Activated CD4-positive, alpha-beta T cell treated with anti-CD3 and anti-CD28 coated beads, Interleukin-2, amount 50 U/mL, for 24 hours (primary cell): ENCODE data around the gene PDRG1.
"Not testable (repeated sequence)": the region's sequence is repeated elsewhere in the genome, so short reads cannot be mapped to it uniquely, and the experiment has no call there.

ENCODE experiments used
- DNase-seq, 2 donors: peaks; one replicate each; pipeline ENCODE4 v3.0.0-alpha.2; 2020; ENCODE audit warnings: low read depth in 1 of 2, low spot score in 1 of 2

The PDRG1 gene

GRCh38 chr20:31929631-31930030 is 22.2 kb downstream of the PDRG1 start:
- not testable (repeated sequence) for DNase-seq

GRCh38 chr20:31927627-31928159 is 24.2 kb downstream of the PDRG1 start:
- DNase-seq: no peak

- DNase-seq: no peak
Observed at GRCh38 chr20:31926493-31926892, 25.4 kb downstream of the PDRG1 start.

- no peak for DNase-seq
Observed at GRCh38 chr20:31925631-31926030, 26.2 kb downstream of the PDRG1 start.

- no peak for DNase-seq
Observed at GRCh38 chr20:31924561-31924960, 27.3 kb downstream of the PDRG1 start.

DNA sequence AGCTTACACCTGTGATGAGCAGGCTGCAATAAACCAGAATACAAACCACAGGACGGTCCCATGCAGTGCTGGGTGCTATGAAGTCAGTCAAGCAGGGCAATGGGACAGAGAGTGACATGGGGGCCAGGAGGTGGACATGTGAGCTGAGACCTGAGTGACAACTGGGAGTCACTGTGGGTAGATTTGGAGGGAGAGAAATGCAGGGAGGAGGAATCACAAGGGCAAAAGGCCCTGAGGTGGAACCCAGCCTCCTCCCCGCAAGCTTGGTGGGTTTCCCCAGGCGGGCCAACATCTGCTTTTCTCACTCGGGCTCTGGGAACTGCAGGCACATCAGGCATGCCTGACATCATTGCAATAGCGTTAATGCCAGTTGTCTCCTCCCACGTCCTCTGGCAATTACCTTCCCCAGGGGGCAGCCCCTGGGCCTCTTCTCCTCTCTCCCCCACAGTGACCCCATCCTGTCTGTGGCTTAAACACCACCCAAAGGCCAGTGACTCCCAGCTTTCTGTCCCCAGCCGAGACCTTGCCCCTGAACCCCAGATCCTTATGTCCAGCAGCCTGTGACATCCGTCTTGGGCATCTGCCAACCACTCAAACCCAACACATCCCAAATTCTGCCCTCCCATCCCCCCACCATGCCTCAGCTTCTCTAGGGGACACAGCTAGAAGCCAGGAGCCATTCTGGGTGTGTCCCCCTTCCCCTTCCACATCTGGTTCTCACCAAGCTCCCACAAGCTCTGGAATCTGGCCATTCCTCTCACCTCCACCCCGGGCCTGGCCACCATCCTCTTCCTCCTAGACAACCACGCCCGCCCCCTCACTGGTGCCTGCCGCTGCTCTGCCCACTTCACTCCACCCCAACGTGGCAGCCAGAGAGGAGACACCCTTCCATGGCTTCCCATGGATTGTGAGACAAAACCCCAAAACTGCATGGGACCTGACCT is 28.2 kb downstream of the PDRG1 start:
- DNase-seq: no peak

- no peak for DNase-seq
Observed at GRCh38 chr20:31922588-31922987, 29.3 kb downstream of the PDRG1 start.

DNA sequence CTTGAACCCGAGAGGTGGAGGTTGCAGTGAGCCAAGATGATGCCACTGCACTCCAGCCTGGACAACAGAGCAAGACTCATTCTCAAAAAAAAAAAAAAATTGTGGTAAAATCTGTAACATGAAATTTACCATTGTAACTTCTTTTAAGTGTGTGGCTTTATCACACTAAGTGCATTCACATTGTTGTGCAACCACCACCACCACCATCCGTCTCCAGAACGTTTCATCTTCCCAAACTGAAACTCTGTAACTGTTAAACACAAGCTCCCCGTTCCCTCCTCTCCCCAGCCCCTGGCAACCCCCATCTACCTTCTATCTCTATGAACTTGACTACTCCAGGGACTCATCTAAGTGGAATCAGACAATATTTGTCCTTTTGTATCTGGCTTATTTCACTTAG is 29.7 kb downstream of the PDRG1 start:
- no peak for DNase-seq

- not testable (repeated sequence) for DNase-seq
Observed at GRCh38 chr20:31921480-31921879, 30.4 kb downstream of the PDRG1 start.

- DNase-seq: no peak
Observed at GRCh38 chr20:31920275-31920855, 31.5 kb downstream of the PDRG1 start.

- DNase-seq: no peak
Observed at GRCh38 chr20:31919410-31920155, 32.3 kb downstream of the PDRG1 start.

- no peak for DNase-seq
Observed at GRCh38 chr20:31918466-31919105, 33.3 kb downstream of the PDRG1 start.

DNA sequence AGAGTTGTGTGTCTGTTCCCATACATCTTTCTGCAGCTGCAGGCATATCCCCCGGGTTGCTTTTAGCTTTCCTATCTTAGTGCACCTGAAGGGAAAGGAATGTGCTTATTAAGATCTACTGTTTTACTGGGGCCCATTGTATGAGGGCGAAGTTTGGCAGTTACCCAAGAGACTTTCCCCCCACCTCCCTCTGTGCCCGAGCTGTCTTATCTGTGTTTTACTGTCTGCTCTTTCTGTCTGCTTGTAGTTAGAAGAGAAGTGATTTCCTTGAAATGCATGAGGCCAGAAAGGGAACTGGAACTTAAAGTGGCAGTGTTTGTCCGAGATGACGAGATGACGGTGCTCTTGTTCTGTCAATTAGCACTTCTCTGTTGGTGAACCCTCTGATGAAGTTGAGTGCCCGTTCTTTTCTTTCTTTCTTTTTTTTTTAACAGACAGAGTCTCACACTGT is 33.9 kb downstream of the PDRG1 start:
- DNase-seq: not testable (repeated sequence)

- DNase-seq: no peak
Observed at GRCh38 chr20:31916708-31917107, 35.1 kb downstream of the PDRG1 start.

DNA sequence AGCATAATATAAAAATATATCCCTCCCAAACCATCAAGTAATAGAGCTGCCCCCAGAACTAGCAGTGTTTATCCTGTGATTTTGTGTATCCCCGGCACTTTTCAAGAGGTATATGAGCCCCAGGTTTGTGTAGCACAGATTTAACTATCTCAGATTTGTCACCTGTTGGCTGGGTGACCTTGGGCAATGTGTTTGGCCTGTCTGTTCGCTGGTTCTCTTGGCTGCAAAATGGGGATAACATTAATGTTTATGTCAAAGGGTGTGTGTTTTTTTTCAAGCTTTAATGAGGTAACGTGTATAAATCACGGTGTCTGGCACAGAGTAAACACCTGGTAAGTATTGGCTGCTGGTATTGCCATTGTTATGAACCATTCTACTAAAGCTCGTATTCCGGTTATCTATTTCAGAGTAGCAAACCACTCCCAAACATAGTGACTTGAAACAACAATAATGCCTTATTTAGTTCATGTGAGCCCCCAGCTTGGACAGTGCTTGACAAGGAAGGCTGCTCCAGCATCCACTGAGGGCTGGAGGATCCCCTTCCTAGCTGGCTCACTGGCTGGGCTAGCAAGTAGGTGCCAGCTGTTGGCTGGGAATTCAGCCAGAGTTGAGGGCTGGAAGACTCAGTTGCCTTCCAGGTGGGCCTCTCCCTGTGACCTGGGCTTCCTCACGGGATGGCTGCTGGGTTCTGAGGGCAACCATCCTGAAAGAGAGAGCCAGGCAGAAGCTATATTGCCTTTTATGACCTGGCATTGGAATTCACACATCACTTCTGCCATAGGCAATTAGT is 36.2 kb downstream of the PDRG1 start:
- DNase-seq: no peak

- DNase-seq: no peak
Observed at GRCh38 chr20:31914170-31914569, 37.7 kb downstream of the PDRG1 start.

DNA sequence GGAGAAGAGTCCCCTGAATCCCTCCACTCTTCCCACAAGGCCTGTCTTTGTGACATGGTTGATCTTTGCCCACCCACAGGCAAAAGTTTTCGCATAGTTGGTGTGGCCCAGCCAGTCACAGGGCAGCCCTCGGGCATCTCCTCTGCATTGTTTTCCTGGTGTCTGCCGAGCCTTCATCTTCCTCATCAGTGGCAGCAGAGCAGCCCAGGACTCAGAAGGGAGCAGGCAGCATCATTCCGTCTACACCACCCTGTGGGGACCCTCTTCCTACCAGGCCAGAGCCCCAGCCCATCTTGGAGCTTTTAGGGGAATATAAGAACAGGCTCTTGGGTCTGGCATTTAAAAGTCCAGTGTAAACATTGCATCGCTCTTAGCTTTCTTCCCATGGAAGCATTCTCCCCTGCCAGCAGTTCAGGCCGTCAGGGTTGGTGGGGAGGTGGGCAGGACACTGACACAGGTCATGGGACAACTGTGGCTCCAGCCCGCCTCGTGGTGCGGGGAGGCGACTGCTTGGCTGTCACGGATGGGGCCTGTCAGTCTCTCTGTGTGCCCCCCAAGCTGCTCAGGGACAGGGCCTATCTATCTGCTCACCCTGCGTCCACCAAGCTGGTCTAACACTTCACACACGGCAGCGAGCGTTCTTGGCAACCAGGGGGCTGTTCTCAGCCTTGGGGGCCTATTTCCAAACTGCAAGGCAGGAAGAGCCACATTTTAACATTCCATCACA is 38.3 kb downstream of the PDRG1 start:
- no peak for DNase-seq

DNA sequence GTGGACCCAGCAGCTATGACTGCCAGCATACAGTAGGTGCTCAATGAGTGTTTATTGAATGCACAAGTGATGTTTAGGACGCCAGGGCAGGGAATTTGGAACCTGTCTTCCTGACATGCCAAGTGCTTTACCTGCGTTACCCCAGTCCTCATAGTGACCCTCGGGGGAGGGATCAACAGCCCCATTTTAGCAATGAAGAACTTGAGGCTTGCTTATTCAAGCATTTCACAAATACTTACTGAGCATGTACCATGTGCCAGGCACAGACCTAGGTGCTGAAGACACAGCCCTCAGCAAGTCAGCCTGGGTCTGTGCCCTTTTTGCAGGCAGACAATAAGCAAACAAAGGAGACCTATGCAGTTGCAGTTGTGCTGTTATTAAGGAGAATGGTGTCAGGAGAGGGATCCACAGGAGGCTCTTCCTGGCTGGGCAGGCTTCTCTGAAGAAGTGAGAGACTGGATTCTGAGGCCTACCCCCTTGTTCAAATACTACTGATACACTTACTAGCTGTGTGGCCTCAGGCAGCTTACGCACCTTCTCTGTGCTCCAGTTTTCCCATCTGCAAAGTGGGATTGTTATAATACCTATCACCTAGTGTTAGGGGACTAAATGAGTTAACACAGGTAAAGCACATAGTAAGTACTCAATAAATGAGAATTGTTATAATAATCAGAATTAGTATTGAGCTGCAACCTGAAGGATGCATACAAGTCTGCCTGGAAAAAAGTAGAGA is 41.6 kb downstream of the PDRG1 start:
- DNase-seq: no peak
